Endothelial cell of umbilical vein (primary cell): Measurements from ENCODE around the gene PLEKHH1.

Experiments used
- EZH2 ChIP-seq: IDR thresholded peaks from 2 replicates; pipeline ENCODE4 v1.6.1; 2012; ENCODE audit warnings: borderline replicate concordance, low read depth, mild to moderate bottlenecking, moderate library complexity, low read length, inconsistent platforms; ENCODE audit not compliant: severe bottlenecking
- POLR2A ChIP-seq: IDR thresholded peaks from 2 replicates; pipeline ENCODE4 v1.6.1; 2012; ENCODE audit warnings: low read depth, mild to moderate bottlenecking, control low read depth, low read length
- POLR2AphosphoS5 ChIP-seq: IDR thresholded peaks from 2 replicates; pipeline ENCODE4 v1.6.1; 2012; ENCODE audit warnings: low read depth, mild to moderate bottlenecking, control low read depth, low read length, moderate library complexity; ENCODE audit not compliant: insufficient read depth
- TF ChIP-seq, protein P1 (sequence below), 2 donors: IDR thresholded peaks; 1 replicate in 1 of 2; 2 replicates in 1 of 2; pipeline ENCODE4 v1.5.1; 2011; ENCODE audit warnings: low read length in 2 of 2, mild to moderate bottlenecking in 2 of 2, moderate library complexity in 2 of 2, control low read depth in 1 of 2, inconsistent platforms in 1 of 2, low read depth in 1 of 2; ENCODE audit not compliant: insufficient read depth in 1 of 2; ENCODE audit errors: extremely low read depth in 1 of 2
- TF ChIP-seq, protein P2 (sequence below): IDR thresholded peaks from 2 replicates; pipeline ENCODE4 v1.6.1; 2011; ENCODE audit not compliant: insufficient read depth, insufficient read length

DNA sequence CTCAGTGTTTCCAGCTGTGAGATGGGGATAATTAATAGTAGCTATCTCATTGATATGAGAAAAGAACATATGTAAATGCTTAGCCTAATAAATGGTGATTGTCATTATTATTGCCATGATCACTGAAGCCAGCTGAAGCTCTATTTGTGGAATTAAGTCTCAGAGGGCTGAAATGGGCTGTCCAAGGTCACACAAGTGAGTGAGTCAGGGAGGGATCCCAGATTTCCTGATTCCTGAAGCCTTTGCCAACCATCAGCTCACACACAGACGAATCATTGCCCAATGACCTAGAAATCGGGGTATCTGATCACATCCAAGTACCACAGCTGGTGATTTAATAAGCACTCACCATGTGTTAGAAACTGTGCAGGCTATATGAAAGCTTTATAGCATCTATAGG, 23.0 kb upstream of the PLEKHH1 start:
- TF ChIP-seq, protein P1, sequence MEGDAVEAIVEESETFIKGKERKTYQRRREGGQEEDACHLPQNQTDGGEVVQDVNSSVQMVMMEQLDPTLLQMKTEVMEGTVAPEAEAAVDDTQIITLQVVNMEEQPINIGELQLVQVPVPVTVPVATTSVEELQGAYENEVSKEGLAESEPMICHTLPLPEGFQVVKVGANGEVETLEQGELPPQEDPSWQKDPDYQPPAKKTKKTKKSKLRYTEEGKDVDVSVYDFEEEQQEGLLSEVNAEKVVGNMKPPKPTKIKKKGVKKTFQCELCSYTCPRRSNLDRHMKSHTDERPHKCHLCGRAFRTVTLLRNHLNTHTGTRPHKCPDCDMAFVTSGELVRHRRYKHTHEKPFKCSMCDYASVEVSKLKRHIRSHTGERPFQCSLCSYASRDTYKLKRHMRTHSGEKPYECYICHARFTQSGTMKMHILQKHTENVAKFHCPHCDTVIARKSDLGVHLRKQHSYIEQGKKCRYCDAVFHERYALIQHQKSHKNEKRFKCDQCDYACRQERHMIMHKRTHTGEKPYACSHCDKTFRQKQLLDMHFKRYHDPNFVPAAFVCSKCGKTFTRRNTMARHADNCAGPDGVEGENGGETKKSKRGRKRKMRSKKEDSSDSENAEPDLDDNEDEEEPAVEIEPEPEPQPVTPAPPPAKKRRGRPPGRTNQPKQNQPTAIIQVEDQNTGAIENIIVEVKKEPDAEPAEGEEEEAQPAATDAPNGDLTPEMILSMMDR (IDR thresholded peaks at IDR 0.05; ENCODE audit: extremely low read depth in 1 of 2, insufficient read depth in 1 of 2, low read depth in 1 of 2, low read length in 2 of 2) = no peak
- TF ChIP-seq EZH2 = no peak
- TF ChIP-seq POLR2AphosphoS5 = no peak
- TF ChIP-seq POLR2A = no peak
- TF ChIP-seq, protein P2, sequence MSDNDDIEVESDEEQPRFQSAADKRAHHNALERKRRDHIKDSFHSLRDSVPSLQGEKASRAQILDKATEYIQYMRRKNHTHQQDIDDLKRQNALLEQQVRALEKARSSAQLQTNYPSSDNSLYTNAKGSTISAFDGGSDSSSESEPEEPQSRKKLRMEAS = no peak
